Stimulated activated CD4-positive, alpha-beta T cell treated with anti-CD3 and anti-CD28 coated beads, Interleukin-1b, Interleukin-23, amount 100 ng/mL, for 4 hours (primary cell): ENCODE results near the gene SH3TC1.

Experiments
- DNase-seq, 2 donors: peaks; one replicate each; pipeline ENCODE4 v3.0.0-alpha.2; 2020; ENCODE audit warnings: low read depth in 2 of 2

SH3TC1 gene

GRCh38 chr4:8180310-8181093 lies 18.6 kb upstream of the SH3TC1 start:
- no peak for DNase-seq

GRCh38 chr4:8181119-8181518 lies 18.0 kb upstream of the SH3TC1 start:
- no peak for DNase-seq

GRCh38 chr4:8181844-8182243 lies 17.2 kb upstream of the SH3TC1 start:
- DNase-seq: no peak

GRCh38 chr4:8182294-8182693 lies 16.8 kb upstream of the SH3TC1 start:
- no peak for DNase-seq

- DNase-seq: no peak
Observed at GRCh38 chr4:8182858-8183725, 16.0 kb upstream of the SH3TC1 start.

- DNase-seq: no peak
Observed at GRCh38 chr4:8184061-8184460, 15.0 kb upstream of the SH3TC1 start.

- DNase-seq: no peak
Observed at GRCh38 chr4:8185295-8185694, 13.8 kb upstream of the SH3TC1 start.

- DNase-seq: no peak
Observed at GRCh38 chr4:8185930-8186329, 13.2 kb upstream of the SH3TC1 start.

- DNase-seq: no peak
Observed at GRCh38 chr4:8188085-8188484, 11.0 kb upstream of the SH3TC1 start.

- no peak for DNase-seq
Observed at GRCh38 chr4:8188743-8189550, 10.1 kb upstream of the SH3TC1 start.

GRCh38 chr4:8189551-8190466 lies 9.3 kb upstream of the SH3TC1 start:
- DNase-seq: no peak

- no peak for DNase-seq
Observed at GRCh38 chr4:8191136-8191747, 7.8 kb upstream of the SH3TC1 start.

- DNase-seq: no peak
Observed at GRCh38 chr4:8192748-8193738, 6.0 kb upstream of the SH3TC1 start.

- DNase-seq: no peak
Observed at GRCh38 chr4:8194306-8195242, 4.5 kb upstream of the SH3TC1 start.

- no peak for DNase-seq
Observed at GRCh38 chr4:8195431-8195830, 3.7 kb upstream of the SH3TC1 start.

GRCh38 chr4:8195841-8196458 lies 3.1 kb upstream of the SH3TC1 start:
- DNase-seq: no peak

- no peak for DNase-seq
Observed at GRCh38 chr4:8197521-8197920, 1.6 kb upstream of the SH3TC1 start.
